ENCODE data around the gene RPN1. TPM values are rescaled to one million over a fixed set of nuclear protein-coding genes. Genes with fewer than 3 reads are reported as not detected.
"Not testable (repeated sequence)": the region's sequence is repeated elsewhere in the genome, so short reads cannot be mapped to it uniquely, and the experiment has no call there.

The RPN1 gene
- total RNA-seq, 1 experiment from 2014 or later: 185 TPM

- no peak for TF ChIP-seq EZH2 (IDR thresholded peaks at IDR 0.05; ENCODE audit: low read depth)
- TF ChIP-seq CTCF (conservative IDR thresholded peaks at IDR 0.05): no peak
- H3K9me3 ChIP-seq (ENCODE audit: insufficient read depth, low read depth): no peaks in the 10 kb centered on the region
- H3K36me3 ChIP-seq (ENCODE audit: low read depth): no peaks in the 10 kb centered on the region
- H3K27me3 ChIP-seq (ENCODE audit: insufficient read depth, low read depth): no peaks in the 10 kb centered on the region
- H3K4me3 ChIP-seq: no peak overlapping the region
- ChIA-PET CTCF (interaction anchor here (0.6 kb wide), 1 partner anchor 64 kb away, joined by 3 read pairs; no protein-coding TSS in a partner anchor), POLR2A (ENCODE audit: unreplicated experiment) (interaction anchor here (0.6 to 0.7 kb wide), 2 partner anchors 30 to 109 kb away, joined by 3 to 37 read pairs; no protein-coding TSS in a partner anchor)
- H3K27ac ChIP-seq: no peak overlapping the region
- peaks cover under 1% of the 10 kb centered on the region; the same call in 1 of the 2 replicates for H3F3A ChIP-seq (ENCODE audit: insufficient read depth, low read depth)
- no peaks in the 10 kb centered on the region for H4K20me1 ChIP-seq (ENCODE audit: insufficient read depth)
- no peak for DNase-seq
- intact Hi-C loops (cut with micrococcal nuclease; ENCODE audit: unreplicated experiment): no loop called here
- no peak overlapping the region for H2AFZ ChIP-seq
- H3K4me1 ChIP-seq (replicated peaks; ENCODE audit: insufficient read depth): peaks cover under 1% of the 10 kb centered on the region; the same call in 1 of the 2 replicates
- H3K79me2 ChIP-seq (ENCODE audit: low read depth): no peaks in the 10 kb centered on the region
- no peak overlapping the region for H3K4me2 ChIP-seq
- BruUV-seq (replicated peaks): no TSS peak
- H3K9me2 ChIP-seq (ENCODE audit: insufficient read depth): no peaks in the 10 kb centered on the region
Measured at GRCh38 chr3:128591738-128592426, 58.7 kb downstream of the RPN1 start.

GRCh38 chr3:128590948-128591347 lies 59.7 kb downstream of the RPN1 start:
- H4K20me1 ChIP-seq (ENCODE audit: insufficient read depth): no peaks in the 10 kb centered on the region
- no peak overlapping the region for H3K27ac ChIP-seq
- no peak overlapping the region for H3K4me3 ChIP-seq
- H2AFZ ChIP-seq: no peak overlapping the region
- no peaks in the 10 kb centered on the region for H3K79me2 ChIP-seq (ENCODE audit: low read depth)
- intact Hi-C loops (cut with micrococcal nuclease; ENCODE audit: unreplicated experiment): no loop called here
- ChIA-PET POLR2A (ENCODE audit: unreplicated experiment) (no interaction called here), CTCF (no interaction called here)
- peaks cover 10% of the 10 kb centered on the region for H3K4me1 ChIP-seq (replicated peaks; ENCODE audit: insufficient read depth)
- no peak for DNase-seq
- TF ChIP-seq CTCF (conservative IDR thresholded peaks at IDR 0.05) (no peak; the same call in 1 of the 2 replicates), EZH2 (IDR thresholded peaks at IDR 0.05; ENCODE audit: low read depth) (no peak)
- H3K9me3 ChIP-seq (ENCODE audit: insufficient read depth, low read depth): no peaks in the 10 kb centered on the region
- H3K4me2 ChIP-seq: no peak overlapping the region
- peaks cover 8% of the 10 kb centered on the region for H3F3A ChIP-seq (ENCODE audit: insufficient read depth, low read depth)
- no peaks in the 10 kb centered on the region for H3K9me2 ChIP-seq (ENCODE audit: insufficient read depth)
- BruUV-seq (replicated peaks): no TSS peak
- no peaks in the 10 kb centered on the region for H3K36me3 ChIP-seq (ENCODE audit: low read depth)
- no peaks in the 10 kb centered on the region for H3K27me3 ChIP-seq (ENCODE audit: insufficient read depth, low read depth)

GRCh38 chr3:128589985-128590384 lies 60.6 kb downstream of the RPN1 start:
- H3K4me3 ChIP-seq; BruUV-seq (replicated peaks); H3K9me2 ChIP-seq (ENCODE audit: insufficient read depth); H3K4me2 ChIP-seq; H3K79me2 ChIP-seq (ENCODE audit: low read depth); H2AFZ ChIP-seq; POLR2A ChIA-PET (ENCODE audit: unreplicated experiment); H3K27me3 ChIP-seq (ENCODE audit: insufficient read depth, low read depth); H3K36me3 ChIP-seq (ENCODE audit: low read depth); intact Hi-C loops (cut with micrococcal nuclease; ENCODE audit: unreplicated experiment); DNase-seq; H3K27ac ChIP-seq; H4K20me1 ChIP-seq (ENCODE audit: insufficient read depth); H3K9me3 ChIP-seq (ENCODE audit: insufficient read depth, low read depth); CTCF ChIA-PET: not testable (repeated sequence)
- H3F3A ChIP-seq (ENCODE audit: insufficient read depth, low read depth): peaks cover 10% of the 10 kb centered on the region
- peaks cover 19% of the 10 kb centered on the region for H3K4me1 ChIP-seq (replicated peaks; ENCODE audit: insufficient read depth)

- BruUV-seq (replicated peaks): no TSS peak
- Histone ChIP-seq H3K36me3 (ENCODE audit: low read depth) (no peaks in the 10 kb centered on the region), H2AFZ (no peak overlapping the region), H3K4me3 (no peak overlapping the region), H3K4me2 (no peak overlapping the region), H3K27ac (no peak overlapping the region), H3K4me1 (replicated peaks; ENCODE audit: insufficient read depth) (peaks cover 25% of the 10 kb centered on the region), H3F3A (ENCODE audit: insufficient read depth, low read depth) (peaks cover 10% of the 10 kb centered on the region), H3K9me3 (ENCODE audit: insufficient read depth, low read depth) (no peaks in the 10 kb centered on the region), H3K79me2 (ENCODE audit: low read depth) (no peaks in the 10 kb centered on the region), H4K20me1 (ENCODE audit: insufficient read depth) (no peaks in the 10 kb centered on the region), H3K27me3 (ENCODE audit: insufficient read depth, low read depth) (no peaks in the 10 kb centered on the region), H3K9me2 (ENCODE audit: insufficient read depth) (no peaks in the 10 kb centered on the region)
- POLR2A ChIA-PET (ENCODE audit: unreplicated experiment): no interaction called here
- intact Hi-C loops (cut with micrococcal nuclease; ENCODE audit: unreplicated experiment): no loop called here
- TF ChIP-seq EZH2 (IDR thresholded peaks at IDR 0.05; ENCODE audit: low read depth): no peak
- TF ChIP-seq CTCF (conservative IDR thresholded peaks at IDR 0.05): no peak
- no peak for DNase-seq
- CTCF ChIA-PET: no interaction called here
Measured at GRCh38 chr3:128588147-128588546, 62.5 kb downstream of the RPN1 start.
